Endothelial cell of umbilical vein (primary cell): Measurements from ENCODE around the gene SSTR5. TPM values are rescaled to one million over a fixed set of nuclear protein-coding genes. Genes with fewer than 3 reads are reported as not detected.

ENCODE experiments used
- BruUV-seq: library from RNA; stranded (reverse); fragments of 400-500 nt; replicated peaks from 2 replicates; lab custom pipeline; 2021; lab: Mats Ljungman, UMichigan
- CTCF ChIA-PET: fragments of 300-600, 350-600 bp; sonication (Branson Sonifier 250); formaldehyde crosslinking; loops from one replicate; lab custom pipeline; 2021; ENCODE audit warnings: antibody characterized with exemption, inconsistent platforms; lab: Charles Lee
- POLR2A ChIA-PET: fragments of 300-600, 350-600 bp; sonication (Branson Sonifier 250); formaldehyde crosslinking; loops from one replicate; lab custom pipeline; 2021; ENCODE audit warnings: antibody characterized with exemption, inconsistent platforms; lab: Charles Lee
- DNase-seq: peaks from one replicate; pipeline ENCODE4 v3.0.0-alpha.2; 2011; ENCODE audit warnings: low read depth, low spot score
- FAIRE-seq: peaks from 2 replicates; lab custom pipeline; 2011; peaks lifted over from hg19 to GRCh38; lab: Jason Lieb, UNC
- H2AFZ ChIP-seq: 2 replicates; pipeline ENCODE4 v1.6.0; 2012; ENCODE audit warnings: low read depth, low read length, control low read depth, inconsistent platforms
- H3K27ac ChIP-seq: 2 replicates; pipeline ENCODE4 v1.5.1; 2011; ENCODE audit warnings: low read depth, mild to moderate bottlenecking, control low read depth, low read length, moderate library complexity; ENCODE audit not compliant: insufficient read depth
- H3K27me3 ChIP-seq, 2 experiments: 2 replicates each; pipeline versions ENCODE4 v1.6.0 to v1.6.1; 2011; ENCODE audit warnings: low read length in 2 of 2, mixed read lengths in 1 of 2; ENCODE audit not compliant: control insufficient read depth in 2 of 2, insufficient read depth in 2 of 2
- H3K36me3 ChIP-seq, 2 experiments: 2 replicates in 1 of 2; 3 replicates in 1 of 2; pipeline ENCODE4 v1.5.1; 2011; ENCODE audit warnings: low read length in 2 of 2, mild to moderate bottlenecking in 1 of 2, moderate library complexity in 1 of 2; ENCODE audit not compliant: control insufficient read depth in 2 of 2, insufficient read depth in 2 of 2; ENCODE audit errors: extremely low read depth in 1 of 2
- H3K4me1 ChIP-seq: 3 replicates; pipeline ENCODE4 v1.5.1; 2011; ENCODE audit warnings: mild to moderate bottlenecking, low read length; ENCODE audit not compliant: control insufficient read depth, insufficient read depth; ENCODE audit errors: extremely low read depth
- H3K4me2 ChIP-seq: 2 replicates; pipeline ENCODE4 v1.6.1; 2011; ENCODE audit warnings: low read length, control low read depth, mixed read lengths; ENCODE audit not compliant: insufficient read depth
- H3K4me3 ChIP-seq, 3 experiments: fragments of 200-600 bp in 1 of 3; sonication (generic), shearing (Covaris generic) in 1 of 3; replicated peaks in 1 of 3; 2 replicates each; pipeline ENCODE4 v1.5.1; 2011 to 2016; ENCODE audit warnings: control low read depth in 3 of 3, low read length in 3 of 3, mild to moderate bottlenecking in 2 of 3, inconsistent platforms in 1 of 3, low read depth in 1 of 3, moderate library complexity in 1 of 3; ENCODE audit not compliant: insufficient read depth in 1 of 3
- H3K79me2 ChIP-seq: 2 replicates; pipeline ENCODE4 v1.6.0; 2012; ENCODE audit warnings: low read length, inconsistent platforms; ENCODE audit not compliant: control insufficient read depth, insufficient read depth
- H3K9ac ChIP-seq: replicated peaks from 2 replicates; pipeline ENCODE3; 2011; ENCODE audit warnings: low read length, control low read depth; ENCODE audit not compliant: insufficient read depth; ENCODE audit errors: extremely low read depth
- H3K9me1 ChIP-seq: replicated peaks from 3 replicates; pipeline ENCODE4 v1.6.0; 2011; ENCODE audit warnings: mild to moderate bottlenecking, low read length; ENCODE audit not compliant: control insufficient read depth, insufficient read depth; ENCODE audit errors: extremely low read depth
- H3K9me3 ChIP-seq: replicated peaks from 2 replicates; pipeline ENCODE4 v1.5.1; 2012; ENCODE audit warnings: low read length, inconsistent platforms; ENCODE audit not compliant: control insufficient read depth, insufficient read depth
- H4K20me1 ChIP-seq: replicated peaks from 2 replicates; pipeline ENCODE3; 2011; ENCODE audit warnings: mild to moderate bottlenecking, low read length; ENCODE audit not compliant: control insufficient read depth, insufficient read depth; ENCODE audit errors: extremely low read depth
- EZH2 ChIP-seq: IDR thresholded peaks from 2 replicates; pipeline ENCODE4 v1.6.1; 2012; ENCODE audit warnings: borderline replicate concordance, low read depth, mild to moderate bottlenecking, moderate library complexity, low read length, inconsistent platforms; ENCODE audit not compliant: severe bottlenecking
- FOS ChIP-seq: IDR thresholded peaks from 2 replicates; pipeline ENCODE4 v1.6.1; 2011; ENCODE audit warnings: mild to moderate bottlenecking, low read length, moderate library complexity, borderline replicate concordance; ENCODE audit not compliant: insufficient read depth
- GATA2 ChIP-seq: IDR thresholded peaks from 2 replicates; pipeline ENCODE4 v1.7.0; 2011; ENCODE audit warnings: low read depth, mild to moderate bottlenecking, moderate library complexity, mixed read lengths, low read length; ENCODE audit not compliant: insufficient read length, insufficient read depth
- JUN ChIP-seq: IDR thresholded peaks from 2 replicates; pipeline ENCODE4 v1.6.1; 2011; ENCODE audit warnings: borderline replicate concordance, low read depth; ENCODE audit not compliant: insufficient read length, insufficient read depth
- MYC ChIP-seq: IDR thresholded peaks from one replicate; pipeline ENCODE4 v1.6.1; 2011; ENCODE audit warnings: mild to moderate bottlenecking, low read depth, low read length
- POLR2A ChIP-seq: IDR thresholded peaks from 2 replicates; pipeline ENCODE4 v1.6.1; 2012; ENCODE audit warnings: low read depth, mild to moderate bottlenecking, control low read depth, low read length
- POLR2AphosphoS5 ChIP-seq: IDR thresholded peaks from 2 replicates; pipeline ENCODE4 v1.6.1; 2012; ENCODE audit warnings: low read depth, mild to moderate bottlenecking, control low read depth, low read length, moderate library complexity; ENCODE audit not compliant: insufficient read depth
- dilution Hi-C: fragments of 300-500 bp; cut with MboI; formaldehyde crosslinking; loops from one replicate; pipeline ENCODE4 v1.15.0; 2019; ENCODE audit warnings: low sequenced_read_pairs; ENCODE audit not compliant: extremely low pct_ligation_motif_present
- intact Hi-C: fragments of 100-400 bp; cut with micrococcal nuclease; formaldehyde crosslinking; loops from one replicate; pipeline ENCODE4 v1.10.0; 2022
- polyA plus RNA-seq, 4 experiments: library from polyadenylated mRNA; depleted of rRNA in 3 of 4; stranded (reverse) in 3 of 4; unstranded in 1 of 4; fragments of >200 nt; gene quantifications; 2 replicates each; pipeline versions ENCODE4 v1.2.1 to v1.2.3, GENCODE V29; 2011 to 2012; ENCODE audit warnings: missing spikeins in 1 of 4
- total RNA-seq: library from RNA; stranded (reverse); gene quantifications from 2 replicates; pipeline ENCODE4 v1.2.3, GENCODE V29; 2021
- TF ChIP-seq, protein P1 (sequence below), 2 donors: IDR thresholded peaks; 1 replicate in 1 of 2; 2 replicates in 1 of 2; pipeline ENCODE4 v1.5.1; 2011; ENCODE audit warnings: low read length in 2 of 2, mild to moderate bottlenecking in 2 of 2, moderate library complexity in 2 of 2, control low read depth in 1 of 2, inconsistent platforms in 1 of 2, low read depth in 1 of 2; ENCODE audit not compliant: insufficient read depth in 1 of 2; ENCODE audit errors: extremely low read depth in 1 of 2
- TF ChIP-seq, protein P2 (sequence below): IDR thresholded peaks from 2 replicates; pipeline ENCODE4 v1.6.1; 2011; ENCODE audit not compliant: insufficient read depth, insufficient read length

Gene SSTR5
- total and polyA plus RNA-seq, 2 donors (not counting 3 experiments of a cell fraction or from before 2014, with no cell fraction given) = 0.24 to 0.52 TPM

DNA sequence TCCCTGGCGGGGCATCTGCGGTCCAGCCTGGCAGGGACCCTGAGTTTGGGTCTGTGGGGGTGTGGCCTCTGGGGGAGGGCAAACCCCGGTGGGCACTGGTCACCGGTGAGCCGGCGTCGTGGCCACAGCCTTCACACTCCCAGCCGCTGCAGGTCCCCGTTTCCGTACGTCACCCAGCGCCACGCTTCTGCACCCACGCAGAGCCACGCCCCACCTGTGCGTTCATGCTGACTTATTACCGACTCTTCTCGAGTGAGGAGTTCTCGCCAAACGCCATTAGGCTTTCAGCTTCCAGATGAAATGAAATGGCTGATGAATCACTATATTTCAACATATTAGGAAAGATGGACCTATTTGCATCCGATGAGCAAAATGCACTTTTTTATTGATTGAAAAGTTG is 8.8 kb upstream of the SSTR5 start:
- CTCF ChIA-PET = no interaction called here
- Histone ChIP-seq H3K9me3 (no peaks in the 10 kb centered on the region), H3K36me3 (no peaks in the 10 kb centered on the region), H3K4me3 (no peak overlapping the region), H3K27me3 (peaks cover 2 to 5% of the 10 kb centered on the region in 2 experiments), H3K4me1 (no peaks in the 10 kb centered on the region), H3K79me2 (no peaks in the 10 kb centered on the region), H4K20me1 (no peaks in the 10 kb centered on the region), H2AFZ (no peak overlapping the region), H3K4me2 (no peak overlapping the region), H3K9ac (no peak overlapping the region), H3K27ac (no peak overlapping the region), H3K9me1 (no peaks in the 10 kb centered on the region)
- DNase-seq (no peak), FAIRE-seq (no peak)
- BruUV-seq = no TSS peak
- dilution Hi-C loops (no loop called here), intact Hi-C loops (no loop called here)
- POLR2A ChIA-PET = no interaction called here
- TF ChIP-seq POLR2A (no peak), FOS (no peak)
- TF ChIP-seq, protein P1, sequence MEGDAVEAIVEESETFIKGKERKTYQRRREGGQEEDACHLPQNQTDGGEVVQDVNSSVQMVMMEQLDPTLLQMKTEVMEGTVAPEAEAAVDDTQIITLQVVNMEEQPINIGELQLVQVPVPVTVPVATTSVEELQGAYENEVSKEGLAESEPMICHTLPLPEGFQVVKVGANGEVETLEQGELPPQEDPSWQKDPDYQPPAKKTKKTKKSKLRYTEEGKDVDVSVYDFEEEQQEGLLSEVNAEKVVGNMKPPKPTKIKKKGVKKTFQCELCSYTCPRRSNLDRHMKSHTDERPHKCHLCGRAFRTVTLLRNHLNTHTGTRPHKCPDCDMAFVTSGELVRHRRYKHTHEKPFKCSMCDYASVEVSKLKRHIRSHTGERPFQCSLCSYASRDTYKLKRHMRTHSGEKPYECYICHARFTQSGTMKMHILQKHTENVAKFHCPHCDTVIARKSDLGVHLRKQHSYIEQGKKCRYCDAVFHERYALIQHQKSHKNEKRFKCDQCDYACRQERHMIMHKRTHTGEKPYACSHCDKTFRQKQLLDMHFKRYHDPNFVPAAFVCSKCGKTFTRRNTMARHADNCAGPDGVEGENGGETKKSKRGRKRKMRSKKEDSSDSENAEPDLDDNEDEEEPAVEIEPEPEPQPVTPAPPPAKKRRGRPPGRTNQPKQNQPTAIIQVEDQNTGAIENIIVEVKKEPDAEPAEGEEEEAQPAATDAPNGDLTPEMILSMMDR (IDR thresholded peaks at IDR 0.05; ENCODE audit: extremely low read depth in 1 of 2, insufficient read depth in 1 of 2, low read depth in 1 of 2, low read length in 2 of 2) = no peak

DNA sequence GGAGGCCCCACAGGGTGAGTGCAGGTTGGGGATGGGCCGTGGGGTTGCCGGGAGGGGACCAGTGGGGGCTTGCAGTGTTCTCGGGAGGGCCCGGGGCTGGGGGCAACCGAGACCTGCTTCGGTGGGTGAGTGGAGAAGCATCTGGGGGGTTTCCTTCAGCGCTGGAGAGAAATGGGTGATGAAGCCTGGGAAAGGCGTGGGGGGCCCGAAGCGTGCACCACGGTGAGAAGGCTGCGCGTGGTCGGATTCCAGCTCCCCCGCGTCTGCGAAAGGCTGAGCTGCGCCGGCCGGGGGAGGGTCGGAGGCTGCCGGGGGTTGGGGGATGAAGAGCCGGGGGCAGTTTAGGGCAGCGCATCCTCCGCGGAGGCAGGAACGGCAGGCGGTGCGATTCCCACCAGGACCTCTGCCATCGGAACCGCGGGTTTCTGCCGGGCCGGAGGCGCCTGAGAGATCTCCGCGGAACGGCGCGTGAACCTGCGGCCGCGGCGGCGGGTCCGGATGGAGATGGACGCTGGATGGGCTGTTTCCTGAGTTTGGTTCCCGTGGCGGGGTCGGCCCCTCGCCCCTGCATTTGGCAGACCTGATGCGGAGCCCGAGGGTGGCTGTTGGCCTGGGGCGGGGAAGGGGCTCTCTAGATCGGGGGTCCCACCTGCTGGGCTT is 6.9 kb upstream of the SSTR5 start:
- Histone ChIP-seq H3K4me1 (no peaks in the 10 kb centered on the region), H3K4me3 (no peak overlapping the region), H3K9ac (no peak overlapping the region), H3K27me3 (peaks cover 2 to 5% of the 10 kb centered on the region in 2 experiments), H4K20me1 (no peaks in the 10 kb centered on the region), H2AFZ (no peak overlapping the region), H3K9me3 (no peaks in the 10 kb centered on the region), H3K4me2 (no peak overlapping the region), H3K9me1 (no peaks in the 10 kb centered on the region), H3K27ac (no peak overlapping the region), H3K79me2 (no peaks in the 10 kb centered on the region), H3K36me3 (no peaks in the 10 kb centered on the region)
- CTCF ChIA-PET = interaction anchor here (1.2 kb wide), 1 partner anchor 37 kb away, joined by 4 read pairs; no protein-coding TSS in a partner anchor
- dilution Hi-C loops (no loop called here), intact Hi-C loops (no loop called here)
- no TSS peak for BruUV-seq
- POLR2A ChIA-PET = no interaction called here
- DNase-seq (no peak), FAIRE-seq (no peak)
- TF ChIP-seq, protein P2, sequence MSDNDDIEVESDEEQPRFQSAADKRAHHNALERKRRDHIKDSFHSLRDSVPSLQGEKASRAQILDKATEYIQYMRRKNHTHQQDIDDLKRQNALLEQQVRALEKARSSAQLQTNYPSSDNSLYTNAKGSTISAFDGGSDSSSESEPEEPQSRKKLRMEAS = no peak
- no peak for TF ChIP-seq POLR2A
- TF ChIP-seq FOS = no peak
- no peak for TF ChIP-seq JUN
- no peak for TF ChIP-seq MYC
- no peak for TF ChIP-seq POLR2AphosphoS5
- TF ChIP-seq GATA2 = no peak
- no peak for TF ChIP-seq EZH2
- TF ChIP-seq, protein P1 (IDR thresholded peaks at IDR 0.05; ENCODE audit: extremely low read depth in 1 of 2, insufficient read depth in 1 of 2, low read depth in 1 of 2, low read length in 2 of 2) = no peak
